Stimulated activated CD8-positive, alpha-beta memory T cell treated with anti-CD3 and anti-CD28 coated beads, Interleukin-4, amount 100 ng/mL, for 4 hours (primary cell): ENCODE measurements around the gene CTNND2.

Source experiments
- DNase-seq, 2 donors: peaks; one replicate each; pipeline ENCODE4 v3.0.0-alpha.2; 2020; ENCODE audit warnings: low read depth in 2 of 2, low spot score in 1 of 2

Gene CTNND2

DNA sequence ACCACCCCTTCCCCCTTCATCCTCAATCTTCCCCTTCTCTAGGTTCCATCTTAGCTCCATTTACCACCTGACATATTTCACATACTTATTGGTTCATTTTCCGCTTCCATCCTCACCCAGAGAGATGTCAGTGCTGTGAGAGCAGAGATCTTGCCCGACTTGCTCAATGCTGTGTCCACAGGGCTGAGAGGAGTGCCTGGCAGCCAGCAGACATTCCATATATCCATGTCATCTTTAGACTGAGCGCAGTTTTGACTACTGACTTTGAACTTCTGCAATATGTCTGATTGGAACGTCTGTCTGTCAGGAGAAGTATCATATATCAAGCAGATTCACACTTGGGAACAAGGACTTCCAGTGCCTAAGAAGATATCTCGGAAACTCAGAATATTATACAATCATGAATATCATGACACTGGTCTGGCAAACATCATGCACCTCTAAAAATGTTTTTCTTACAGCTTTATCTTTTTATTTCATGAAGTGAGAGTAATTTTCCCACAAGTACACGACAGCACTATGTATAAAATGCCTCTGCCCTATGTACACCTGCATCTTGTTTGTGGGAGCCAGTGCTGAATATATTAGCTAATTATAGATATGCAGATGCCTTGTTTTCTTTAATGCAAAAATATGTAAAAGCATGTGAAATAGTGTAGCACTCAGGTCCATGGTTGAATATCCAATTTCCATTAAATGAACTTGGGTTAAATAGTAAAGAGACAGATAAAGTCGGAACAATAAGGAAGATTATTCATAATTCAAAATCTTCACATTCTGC, 689.2 kb downstream of the CTNND2 start:
- no peak for DNase-seq

DNA sequence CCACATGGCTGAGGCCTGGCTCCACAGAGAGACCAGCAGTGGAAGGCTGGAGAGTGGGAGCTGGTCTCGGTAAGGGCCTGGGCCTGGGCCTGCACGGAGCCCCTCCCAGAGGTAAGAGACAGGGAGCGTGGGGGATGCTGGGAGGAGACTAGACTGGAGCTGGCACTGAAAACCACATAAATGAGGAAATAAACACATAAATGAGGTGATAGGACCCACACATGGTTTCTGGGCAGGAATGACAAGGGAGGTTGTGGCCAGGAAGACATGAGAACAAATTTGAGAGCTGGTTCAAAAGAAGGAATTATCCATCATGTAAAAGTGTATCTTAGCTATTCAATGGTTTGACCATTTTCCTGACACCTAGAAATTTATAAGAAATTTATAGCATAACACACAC, 691.5 kb downstream of the CTNND2 start:
- DNase-seq, result no peak

DNA sequence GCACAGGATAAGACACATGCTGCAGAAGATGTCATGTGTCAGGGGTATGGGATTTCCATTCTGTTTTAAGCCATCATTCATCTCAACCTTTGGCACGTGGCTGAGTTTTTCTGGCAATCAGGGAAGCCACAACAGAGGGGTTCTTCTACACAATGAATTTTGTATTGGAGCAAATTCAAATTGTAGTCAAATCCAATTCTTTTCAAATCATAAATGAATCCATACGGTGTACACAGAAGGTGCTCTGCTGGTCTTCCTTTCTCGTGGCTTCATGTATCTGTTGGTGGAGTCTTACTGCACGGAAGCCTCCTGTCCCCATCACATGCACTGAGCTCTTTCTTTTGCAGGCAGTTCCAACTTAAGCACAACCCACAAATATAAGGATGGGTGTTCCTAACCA, 706.5 kb downstream of the CTNND2 start:
- DNase-seq, result no peak

DNA sequence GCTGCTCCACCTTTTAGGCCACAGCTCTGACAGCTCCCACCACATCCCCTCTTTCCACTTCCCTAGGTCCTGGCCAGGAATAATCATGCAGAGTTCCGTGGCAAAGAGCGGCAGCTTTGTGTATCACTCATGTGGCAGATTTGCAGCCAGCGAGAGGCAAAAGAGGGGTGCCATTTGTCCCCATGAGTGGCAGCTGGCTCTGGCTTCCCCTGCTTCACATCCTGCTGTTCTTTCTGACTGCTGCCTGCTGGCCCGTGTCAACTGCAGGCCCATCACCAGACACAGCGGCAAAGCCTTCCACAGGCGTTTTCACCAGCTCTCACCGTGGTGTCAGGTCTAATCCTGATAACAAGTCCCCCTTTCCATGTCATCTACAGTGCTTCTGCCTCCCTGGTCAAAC, 712.6 kb downstream of the CTNND2 start:
- DNase-seq, result no peak

DNA sequence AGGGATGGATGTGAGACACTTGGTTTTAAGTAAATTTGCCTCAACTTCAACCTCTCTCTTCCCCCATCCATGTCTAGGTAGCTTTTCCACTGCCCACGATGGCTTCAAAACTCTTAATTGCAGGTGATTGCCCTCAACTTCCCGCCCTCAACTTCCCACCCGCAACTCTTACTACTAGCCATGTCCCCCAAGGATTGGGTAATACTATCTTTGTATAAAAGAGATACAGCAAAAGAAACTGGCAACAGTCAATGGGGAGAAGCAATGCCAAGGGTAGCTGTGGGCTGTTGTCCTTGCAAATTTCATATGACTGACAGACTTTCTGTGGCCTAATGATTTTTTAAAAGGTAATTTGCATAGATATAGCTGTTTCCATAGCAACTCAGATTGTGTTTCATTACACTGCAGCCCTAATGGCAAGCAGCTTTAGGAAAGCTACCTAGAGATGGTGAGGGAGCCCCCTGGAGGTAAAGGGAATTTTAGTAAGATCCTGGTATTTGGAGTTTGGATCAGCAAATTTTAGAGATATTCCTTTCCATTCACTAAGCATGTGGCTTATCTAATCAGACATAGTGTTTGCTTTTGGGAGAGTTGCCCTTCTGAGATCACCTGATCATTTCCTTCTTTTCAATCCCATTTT, 721.7 kb downstream of the CTNND2 start:
- DNase-seq, result no peak

DNA sequence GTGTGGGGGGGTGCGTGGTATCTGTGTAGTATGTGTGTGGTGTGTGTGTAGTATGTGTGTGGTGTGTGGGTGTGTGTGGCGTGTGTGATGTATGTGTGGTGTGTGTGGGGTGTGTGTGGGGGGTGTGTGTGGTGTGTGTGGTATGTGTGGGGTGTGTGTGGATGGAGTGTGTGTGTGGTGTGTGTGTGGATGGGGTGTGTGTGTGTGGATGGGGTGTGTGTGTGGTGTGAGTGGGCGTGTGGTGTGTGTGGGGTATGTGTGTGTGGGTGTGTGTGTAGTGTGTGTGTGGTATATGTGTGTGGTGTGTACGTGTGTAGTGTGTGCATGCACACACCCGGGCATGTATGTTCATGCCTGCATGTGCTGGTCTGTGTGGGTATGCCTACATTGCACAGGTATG, 722.3 kb downstream of the CTNND2 start:
- DNase-seq, result no peak

DNA sequence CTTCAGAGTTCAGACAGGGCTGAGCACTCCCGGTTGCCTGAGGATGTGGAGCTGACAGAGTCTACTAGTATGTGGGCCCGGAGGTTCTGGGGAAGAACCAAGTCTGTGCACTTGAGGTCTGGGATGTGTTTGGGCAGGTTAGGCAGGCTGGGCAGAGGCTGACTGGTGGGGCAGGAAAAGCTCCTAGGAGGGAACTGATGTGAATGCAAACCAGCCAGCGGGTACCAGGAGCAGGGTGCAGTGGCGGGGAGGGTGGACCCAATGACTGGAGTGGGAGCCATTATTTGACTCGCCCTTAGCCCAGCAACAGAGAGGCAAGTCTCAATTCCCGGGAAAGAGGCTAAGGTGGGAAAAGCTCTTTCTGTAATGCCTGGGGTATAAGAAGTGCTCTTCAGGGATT, 723.4 kb downstream of the CTNND2 start:
- no peak for DNase-seq

DNA sequence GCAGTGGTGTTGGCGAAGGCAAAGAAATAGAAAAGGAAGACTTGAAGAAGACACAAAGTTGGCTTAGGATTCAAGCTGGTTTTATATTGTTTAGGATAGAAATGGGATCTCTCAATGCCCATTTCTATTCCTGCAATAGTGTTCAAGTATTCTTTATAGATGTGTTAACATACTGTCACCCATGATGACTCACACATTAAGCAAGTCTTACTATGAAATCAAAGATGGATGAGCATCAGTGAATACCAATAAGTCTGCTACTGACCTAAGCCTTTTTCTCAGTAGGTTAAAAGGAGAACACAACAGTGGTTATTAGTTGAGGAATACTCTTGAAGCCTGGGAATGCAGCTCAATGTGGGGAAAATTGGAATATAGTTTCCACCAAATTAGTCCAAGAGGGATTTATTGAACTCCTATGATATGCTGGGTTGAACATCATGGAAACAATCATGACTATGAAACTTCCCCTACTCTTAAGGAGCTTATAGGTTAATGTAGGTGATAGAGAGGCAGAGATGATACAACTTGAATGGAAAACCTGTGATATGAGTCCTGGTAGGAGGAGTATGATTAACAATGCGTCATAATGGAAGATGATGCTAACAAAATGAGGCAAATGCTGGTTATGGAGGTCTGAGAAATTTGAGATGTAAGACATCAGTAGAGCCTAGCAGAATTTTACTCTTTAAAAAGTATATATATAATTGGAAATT, 726.1 kb downstream of the CTNND2 start:
- DNase-seq, result no peak

DNA sequence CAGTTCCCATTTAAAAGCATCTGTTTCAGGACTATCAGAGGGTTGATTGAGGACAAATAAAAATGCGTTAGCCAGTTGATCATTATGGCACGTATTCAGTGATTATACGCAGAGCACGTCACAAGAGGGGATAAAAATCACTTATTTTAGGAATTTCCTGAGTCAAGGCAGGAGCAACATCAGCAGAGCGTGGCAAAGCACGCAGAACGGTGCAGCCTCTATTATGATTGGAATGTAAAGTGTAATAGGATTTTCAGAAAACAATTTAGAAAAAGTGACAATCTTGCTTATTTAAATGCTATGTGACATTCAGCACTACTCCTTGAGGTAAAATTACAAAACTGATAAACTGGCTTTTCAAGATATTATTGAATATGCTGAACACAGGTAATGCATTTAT, 729.7 kb downstream of the CTNND2 start:
- DNase-seq, result no peak

DNA sequence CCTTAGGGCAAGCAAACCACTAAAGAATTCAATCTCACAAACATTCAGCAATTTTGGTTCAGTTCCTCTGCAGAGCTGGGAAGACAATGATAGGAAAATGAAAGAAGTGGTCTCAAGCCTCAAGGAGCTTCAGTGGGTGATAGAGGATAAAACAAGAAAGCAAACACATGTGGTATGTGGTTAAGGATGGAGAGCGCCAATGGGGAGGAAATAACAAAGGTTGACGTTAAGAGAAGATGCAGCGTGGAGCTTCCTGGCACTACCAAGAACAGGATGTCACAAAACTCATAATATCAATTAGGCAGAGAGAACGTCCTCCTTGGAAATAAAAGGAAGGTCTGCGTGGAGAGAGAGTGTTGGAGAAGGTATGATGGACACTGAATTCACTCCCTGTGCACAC, 731.8 kb downstream of the CTNND2 start:
- no peak for DNase-seq

DNA sequence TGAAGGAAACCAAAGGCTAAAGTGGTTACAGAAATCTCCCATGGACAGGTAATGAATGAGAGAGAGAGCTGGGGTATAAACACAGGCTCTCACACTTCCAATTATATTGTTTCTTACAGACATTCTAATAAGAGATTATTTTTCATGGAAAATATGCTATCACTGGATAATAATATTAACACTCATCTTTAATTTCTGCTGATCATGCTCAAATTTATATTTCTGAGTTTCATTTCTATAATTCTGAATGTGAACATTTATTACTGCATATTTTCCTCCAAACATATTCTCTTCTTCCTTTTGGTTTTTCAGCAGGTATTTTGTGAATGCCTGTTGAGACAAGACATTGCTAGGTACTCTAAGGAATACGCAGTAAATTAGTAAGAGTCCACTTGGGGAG, 733.0 kb downstream of the CTNND2 start:
- DNase-seq, result no peak

DNA sequence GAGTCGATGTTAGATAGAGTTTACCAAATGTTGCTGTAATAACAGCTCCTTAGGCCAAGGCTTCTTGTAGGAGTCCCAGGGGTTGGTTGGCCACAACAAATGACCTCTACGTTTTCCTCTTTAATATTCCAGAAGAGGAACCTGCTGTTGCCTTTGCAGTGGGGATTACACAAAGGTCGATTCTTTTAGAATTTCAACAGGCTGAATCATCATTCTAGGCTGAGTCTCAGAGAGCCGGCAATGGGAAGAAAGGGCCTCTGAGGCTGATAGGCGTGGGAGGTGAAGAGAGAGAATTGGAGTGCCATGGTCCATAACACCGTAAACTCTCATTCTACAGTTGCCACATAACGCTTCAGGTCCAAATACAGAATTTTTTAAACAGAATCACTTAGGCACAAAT, 737.3 kb downstream of the CTNND2 start:
- no peak for DNase-seq

DNA sequence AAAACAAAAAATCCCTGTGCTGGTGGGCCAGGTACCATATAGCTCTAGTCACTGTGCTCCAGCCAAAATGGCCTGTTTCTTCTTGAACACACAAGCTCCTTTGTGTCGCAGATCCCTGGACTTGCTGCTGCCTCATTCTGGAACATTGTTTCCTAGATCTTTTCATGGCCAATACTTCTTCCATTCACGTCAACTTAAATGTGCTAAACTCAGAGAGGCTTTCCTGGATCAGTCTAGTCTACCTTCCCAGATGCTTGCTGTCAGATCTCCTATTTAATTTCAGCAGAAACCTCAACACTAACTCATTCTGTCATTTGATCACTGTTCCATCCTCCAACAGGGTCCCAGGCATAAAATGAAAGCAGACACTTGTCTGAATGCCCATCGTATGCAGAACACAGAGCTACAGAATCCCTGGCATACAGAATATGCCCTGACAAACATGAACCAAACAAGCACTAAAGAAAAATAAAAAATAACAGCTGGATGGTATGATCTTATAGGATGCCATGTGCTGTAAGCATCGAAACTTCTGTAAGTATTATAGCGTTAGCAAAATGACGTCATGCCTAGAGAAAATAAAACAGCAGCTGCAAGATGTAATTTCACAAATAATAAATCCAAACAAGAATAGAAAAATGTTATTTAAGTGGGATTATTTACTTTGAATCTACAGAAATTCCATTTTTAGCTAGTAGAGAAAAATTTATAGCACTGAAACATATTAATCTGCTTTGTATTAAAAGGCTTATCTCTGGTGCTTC, 739.5 kb downstream of the CTNND2 start:
- no peak for DNase-seq

DNA sequence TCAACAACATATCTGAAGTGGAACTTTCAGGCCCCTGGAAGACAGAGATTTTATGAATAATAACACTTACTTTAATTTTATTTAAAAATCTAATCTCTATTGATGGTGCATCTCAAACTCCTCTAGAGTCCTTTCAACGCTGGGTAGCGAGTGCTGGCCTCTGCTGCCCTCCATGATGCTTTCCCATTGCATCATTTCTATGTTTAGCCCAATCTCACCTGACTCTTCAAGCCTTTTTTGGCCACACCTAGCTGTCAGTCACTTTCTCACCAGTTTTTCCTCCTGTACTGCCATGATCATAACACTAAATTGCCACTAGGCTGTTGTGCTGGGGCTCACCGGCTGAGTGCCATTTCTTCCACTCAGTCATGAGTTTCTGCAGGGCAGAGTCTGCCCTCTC, 747.1 kb downstream of the CTNND2 start:
- no peak for DNase-seq

DNA sequence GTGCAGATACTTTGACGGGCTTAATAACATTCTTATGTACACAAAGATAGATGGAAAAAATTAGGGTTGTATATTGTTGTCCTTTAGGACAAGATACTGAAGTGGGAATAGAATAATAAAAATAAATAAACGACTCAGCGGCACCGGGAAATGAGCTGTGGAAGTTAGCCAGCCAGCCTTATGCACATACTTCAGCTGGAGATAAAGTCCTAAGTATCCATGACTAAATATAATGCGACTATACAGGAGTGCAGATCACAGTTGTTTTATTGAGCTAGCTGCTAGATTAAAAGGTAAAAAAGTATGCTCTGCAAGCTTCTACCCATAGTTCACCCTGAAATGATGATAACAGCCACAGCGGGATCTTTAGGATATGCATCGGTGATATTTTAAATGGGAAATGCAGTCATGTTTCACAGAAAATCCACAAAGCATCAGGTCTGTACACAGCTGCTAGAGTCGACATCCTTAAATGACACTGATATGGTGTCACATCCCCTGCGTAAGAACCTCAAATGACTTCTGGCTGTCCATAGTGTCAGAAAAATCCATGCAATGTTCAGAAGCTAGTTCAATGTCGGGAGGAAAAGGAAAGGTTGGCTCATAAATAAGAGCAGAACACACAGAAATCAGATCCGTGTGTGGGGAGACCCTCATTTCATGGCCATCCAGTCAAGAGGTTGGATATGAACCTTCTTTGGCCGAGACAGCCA, 750.4 kb downstream of the CTNND2 start:
- no peak for DNase-seq

DNA sequence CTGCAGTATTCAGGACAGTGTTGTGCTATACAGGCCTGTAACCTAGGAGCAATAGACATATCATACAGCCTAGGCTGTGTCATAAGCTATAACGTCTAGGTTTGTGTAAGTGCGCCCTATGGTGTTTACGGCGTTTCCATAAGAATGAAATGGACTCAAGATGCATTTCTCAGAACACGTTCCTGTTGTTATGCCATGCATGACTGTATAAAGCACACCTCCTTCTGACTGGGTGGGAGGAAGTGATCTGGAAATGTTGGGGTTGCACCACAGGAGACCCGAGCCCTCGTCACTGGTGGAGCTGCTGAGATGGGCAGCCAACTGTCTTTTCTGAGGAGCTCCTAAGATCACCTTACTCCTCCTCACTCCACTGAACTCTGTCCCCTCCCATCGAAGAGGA, 751.9 kb downstream of the CTNND2 start:
- no peak for DNase-seq

DNA sequence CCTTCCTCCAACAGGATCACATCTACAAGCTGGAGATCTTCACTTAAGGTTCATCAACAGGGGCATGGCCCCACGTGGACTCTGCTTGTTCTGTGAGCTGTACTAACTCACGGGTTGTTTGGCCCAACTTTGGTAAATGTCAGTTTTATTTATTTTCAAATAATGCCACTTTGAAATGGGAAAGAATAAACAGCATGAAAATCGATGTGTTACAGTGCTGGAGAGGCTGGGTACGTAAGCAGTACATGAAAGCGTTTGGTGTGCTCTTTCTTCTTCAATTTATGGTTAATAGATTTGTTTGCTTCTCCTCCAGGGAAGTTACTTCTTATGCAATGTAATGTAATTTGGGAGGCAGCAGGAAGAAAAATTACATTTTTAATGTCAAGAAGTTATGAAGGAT, 753.3 kb downstream of the CTNND2 start:
- DNase-seq, result no peak

DNA sequence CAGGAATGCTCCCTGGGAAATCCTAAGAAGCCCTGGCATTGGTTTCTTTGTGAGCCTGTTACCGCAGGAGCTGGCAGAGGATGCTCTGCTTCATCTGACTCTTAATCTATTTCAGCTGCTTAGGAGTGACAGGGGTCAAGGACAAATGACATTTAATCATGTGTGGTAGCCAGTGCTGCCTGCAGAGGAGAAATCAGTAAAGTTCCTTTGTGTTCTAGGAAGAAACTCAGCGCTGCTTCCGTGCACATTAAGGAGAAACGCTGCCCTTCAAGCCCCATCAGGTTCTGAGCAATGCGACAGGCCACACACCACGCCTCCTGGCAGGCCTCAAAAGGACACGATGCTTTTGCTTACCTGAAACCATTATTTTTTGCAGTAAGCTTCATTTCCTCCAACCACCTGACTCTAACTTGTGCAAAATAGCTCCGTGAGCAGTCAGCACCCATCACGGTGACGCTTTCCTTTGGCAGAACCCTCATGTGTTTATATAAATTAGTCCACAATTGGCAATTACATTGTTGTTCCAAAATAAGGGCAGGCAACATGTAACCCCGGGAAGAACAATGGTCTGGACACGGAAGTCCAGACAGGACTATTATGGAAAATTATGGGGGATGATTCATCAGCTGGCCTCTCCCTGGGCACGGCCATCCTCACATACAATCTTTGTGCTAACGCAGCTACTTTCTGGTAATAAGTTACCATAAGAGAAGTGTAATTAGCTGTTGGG, 755.3 kb downstream of the CTNND2 start:
- DNase-seq, result no peak

DNA sequence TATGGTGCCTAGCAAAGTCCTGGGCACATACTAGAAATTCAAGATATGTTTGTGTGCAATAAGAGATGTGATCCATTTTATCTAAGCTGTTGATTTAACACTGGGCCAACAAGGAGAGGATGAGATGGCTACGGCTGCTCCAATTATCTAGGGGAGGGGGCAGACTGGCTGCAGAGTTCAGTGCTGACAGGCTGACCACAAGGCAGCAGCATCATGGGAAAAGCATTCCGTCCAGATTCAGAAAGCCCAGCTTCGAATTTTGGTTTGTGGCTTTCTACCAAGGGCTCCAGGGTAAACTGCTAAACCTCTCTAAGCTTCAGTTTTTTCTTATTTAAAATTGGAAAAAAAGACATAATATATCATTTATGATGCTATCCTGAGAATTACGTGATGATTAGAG, 758.1 kb downstream of the CTNND2 start:
- DNase-seq, result no peak
